ENCODE measurements around the gene STAT5B. TPM values are rescaled to one million over a fixed set of nuclear protein-coding genes. Genes with fewer than 3 reads are reported as not detected.

STAT5B gene
- total and polyA plus RNA-seq, 2 of the 13 experiments (the other 11 are each of a cell fraction or from before 2014, with no cell fraction given): 21.0 to 42.8 TPM

DNA sequence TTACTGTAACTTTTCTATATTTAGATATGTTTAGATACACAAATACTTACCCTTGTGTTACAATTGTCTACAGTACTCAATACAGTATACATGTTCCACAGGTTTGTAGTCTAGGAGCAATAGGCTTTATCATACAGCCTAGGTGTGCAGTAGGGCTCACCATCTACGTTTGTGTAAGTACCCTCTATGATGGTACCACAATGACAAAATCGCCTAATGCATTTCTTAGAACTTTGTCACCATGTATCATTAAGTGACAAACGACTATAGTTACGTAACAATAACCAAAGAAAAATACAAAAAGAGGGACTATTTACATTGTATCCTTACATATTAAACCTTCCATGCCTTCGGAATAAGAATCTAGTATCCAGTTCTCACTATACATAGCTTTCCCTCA, 8.0 kb downstream of the STAT5B start:
- Histone ChIP-seq H3K9ac (ENCODE audit: insufficient read depth, low read depth, low read length) (no peak overlapping the region), H3K79me2 (ENCODE audit: insufficient read depth, low read length) (peaks cover 60% of the 10 kb centered on the region), H3K27me3 (ENCODE audit: control insufficient read depth in 1 of 2, insufficient read depth in 2 of 2, low read length in 2 of 2) (no peaks in the 10 kb centered on the region), H3K27ac (ENCODE audit: extremely low read length, insufficient read depth, low read length) (peak overlapping the region; percentile 52), H3K36me3 (replicated peaks in 1 of 2; ENCODE audit: control insufficient read depth in 1 of 2, insufficient read depth in 2 of 2, low read length in 2 of 2) (no peaks in the 10 kb centered on the region), H3K4me1 (ENCODE audit: insufficient read depth, low read length) (peaks cover 68% of the 10 kb centered on the region), H2AFZ (ENCODE audit: low read length) (no peak overlapping the region), H3K9me3 (ENCODE audit: low read length) (no peaks in the 10 kb centered on the region), H3K4me2 (ENCODE audit: low read depth, low read length) (no peak overlapping the region), H3K4me3 (replicated peaks in 1 of 3; ENCODE audit: insufficient read depth in 1 of 3, low read depth in 2 of 3, low read length in 3 of 3) (no peak overlapping the region), H4K20me1 (ENCODE audit: insufficient read depth, low read length) (no peaks in the 10 kb centered on the region)
- peak; percentile 66; the same call in 1 of the 2 replicates for TF ChIP-seq CEBPB (IDR thresholded peaks at IDR 0.05; ENCODE audit: borderline replicate concordance, low read depth, low read length)
- TF ChIP-seq ZSCAN22 (CRISPR knock-in tag; IDR thresholded peaks at IDR 0.05): no peak
- TF ChIP-seq CEBPG (CRISPR knock-in tag; IDR thresholded peaks at IDR 0.05): peak; percentile 15; the same call in 1 of the 2 replicates
- 74% methylated on average over 5 of the region's 5 CpGs for WGBS (ENCODE audit: low lambda C conversion rate)
- intact Hi-C loops (cut with micrococcal nuclease; ENCODE audit: unreplicated experiment): no loop called here
- FAIRE-seq (no peak), DNase-seq (ENCODE audit: low spot score) (no peak), ATAC-seq (no peak; the same call in 2 of the 3 replicates)
- no TSS peak for BruUV-seq (replicated peaks)
- CTCF ChIA-PET (ENCODE audit: low intra/inter-chr PET ratio, low total read pairs): no interaction called here
- POLR2A ChIA-PET: interaction anchor here (1.9 to 2.2 kb wide), 2 partner anchors 10 to 20 kb away, joined by 7 to 13 read pairs; no protein-coding TSS in a partner anchor
- in situ Hi-C loops (cut with HindIII; ENCODE audit: extremely low pct_ligation_motif_present, low pct_unique_long_range_greater_than_20kb): no loop called here

DNA sequence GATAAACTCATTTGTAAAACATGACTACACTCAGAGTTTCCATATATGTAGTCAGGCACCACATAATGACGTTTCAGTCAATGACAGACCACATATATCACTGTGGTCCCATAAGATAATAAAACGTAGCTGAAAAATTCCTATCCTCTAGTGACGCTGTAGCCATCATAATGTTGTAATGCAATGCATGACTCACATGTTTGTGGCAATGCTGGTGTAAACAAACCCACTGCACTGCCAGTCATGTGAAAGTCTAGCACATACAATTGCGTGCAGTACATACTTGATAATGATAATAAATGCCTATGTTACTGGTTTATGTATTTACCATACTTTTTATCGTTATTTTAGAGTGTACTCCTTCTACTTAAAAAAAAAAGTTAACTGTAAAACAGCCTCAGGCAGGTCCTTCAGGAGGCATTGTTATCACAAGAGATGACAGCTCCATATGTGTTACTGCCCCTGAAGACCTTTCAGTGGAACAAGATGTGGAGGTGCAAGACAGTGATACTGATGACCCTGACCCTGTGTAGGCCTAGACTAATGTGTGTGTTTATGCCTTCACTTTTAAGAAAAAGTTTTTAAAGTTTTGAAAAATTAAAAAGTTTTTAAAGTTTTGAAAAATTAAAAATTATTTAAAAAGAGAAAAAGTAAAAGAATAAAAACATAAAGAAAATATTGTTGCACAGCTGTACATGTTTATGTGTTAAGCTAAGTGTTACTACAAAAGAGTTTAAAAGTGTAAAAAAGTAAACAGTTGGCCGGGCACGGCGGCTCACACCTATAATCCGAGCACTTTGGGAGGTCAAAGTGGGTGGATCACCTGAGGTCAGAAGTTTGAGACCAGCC, 9.0 kb downstream of the STAT5B start:
- Histone ChIP-seq H3K4me1 (ENCODE audit: insufficient read depth, low read length) (peaks cover 57% of the 10 kb centered on the region), H3K9ac (ENCODE audit: insufficient read depth, low read depth, low read length) (no peak overlapping the region), H3K4me3 (replicated peaks in 1 of 3; ENCODE audit: insufficient read depth in 1 of 3, low read depth in 2 of 3, low read length in 3 of 3) (no peak overlapping the region), H3K27ac (ENCODE audit: extremely low read length, insufficient read depth, low read length) (no peak overlapping the region), H2AFZ (ENCODE audit: low read length) (no peak overlapping the region), H3K9me3 (ENCODE audit: low read length) (no peaks in the 10 kb centered on the region), H3K27me3 (ENCODE audit: control insufficient read depth in 1 of 2, insufficient read depth in 2 of 2, low read length in 2 of 2) (no peaks in the 10 kb centered on the region), H3K36me3 (replicated peaks in 1 of 2; ENCODE audit: control insufficient read depth in 1 of 2, insufficient read depth in 2 of 2, low read length in 2 of 2) (no peaks in the 10 kb centered on the region), H3K4me2 (ENCODE audit: low read depth, low read length) (no peak overlapping the region), H3K79me2 (ENCODE audit: insufficient read depth, low read length) (peaks cover 53% of the 10 kb centered on the region), H4K20me1 (ENCODE audit: insufficient read depth, low read length) (no peaks in the 10 kb centered on the region)
- FAIRE-seq (no peak), DNase-seq (ENCODE audit: low spot score) (no peak), ATAC-seq (no peak)
- CTCF ChIA-PET (ENCODE audit: low intra/inter-chr PET ratio, low total read pairs): no interaction called here
- BruUV-seq (replicated peaks): no TSS peak
- 74% methylated on average over 9 of the region's 9 CpGs for WGBS (ENCODE audit: low lambda C conversion rate)
- intact Hi-C loops (cut with micrococcal nuclease; ENCODE audit: unreplicated experiment): loop anchor here (1.0 kb wide), 1 partner anchor 8 kb away; no protein-coding TSS in a partner anchor
- POLR2A ChIA-PET: interaction anchor here (0.7 kb wide), 1 partner anchor 18 kb away, joined by 3 read pairs; no protein-coding TSS in a partner anchor
- in situ Hi-C loops (cut with HindIII; ENCODE audit: extremely low pct_ligation_motif_present, low pct_unique_long_range_greater_than_20kb): no loop called here
- TF ChIP-seq FIP1L1 (IDR thresholded peaks at IDR 0.05; ENCODE audit: borderline replicate concordance, insufficient read depth, low read depth, low read length): no peak
- TF ChIP-seq, protein P1, sequence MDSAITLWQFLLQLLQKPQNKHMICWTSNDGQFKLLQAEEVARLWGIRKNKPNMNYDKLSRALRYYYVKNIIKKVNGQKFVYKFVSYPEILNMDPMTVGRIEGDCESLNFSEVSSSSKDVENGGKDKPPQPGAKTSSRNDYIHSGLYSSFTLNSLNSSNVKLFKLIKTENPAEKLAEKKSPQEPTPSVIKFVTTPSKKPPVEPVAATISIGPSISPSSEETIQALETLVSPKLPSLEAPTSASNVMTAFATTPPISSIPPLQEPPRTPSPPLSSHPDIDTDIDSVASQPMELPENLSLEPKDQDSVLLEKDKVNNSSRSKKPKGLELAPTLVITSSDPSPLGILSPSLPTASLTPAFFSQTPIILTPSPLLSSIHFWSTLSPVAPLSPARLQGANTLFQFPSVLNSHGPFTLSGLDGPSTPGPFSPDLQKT (CRISPR knock-in tag; IDR thresholded peaks at IDR 0.05; ENCODE audit: borderline replicate concordance): no peak
- no peak for TF ChIP-seq RBAK (CRISPR knock-in tag; IDR thresholded peaks at IDR 0.05)
- TF ChIP-seq, protein P2, sequence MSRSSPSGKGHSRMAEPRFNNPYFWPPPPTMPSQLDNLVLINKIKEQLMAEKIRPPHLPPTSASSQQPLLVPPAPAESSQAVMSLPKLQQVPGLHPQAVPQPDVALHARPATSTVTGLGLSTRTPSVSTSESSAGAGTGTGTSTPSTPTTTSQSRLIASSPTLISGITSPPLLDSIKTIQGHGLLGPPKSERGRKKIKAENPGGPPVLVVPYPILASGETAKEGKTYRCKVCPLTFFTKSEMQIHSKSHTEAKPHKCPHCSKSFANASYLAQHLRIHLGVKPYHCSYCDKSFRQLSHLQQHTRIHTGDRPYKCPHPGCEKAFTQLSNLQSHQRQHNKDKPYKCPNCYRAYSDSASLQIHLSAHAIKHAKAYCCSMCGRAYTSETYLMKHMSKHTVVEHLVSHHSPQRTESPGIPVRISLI (CRISPR knock-in tag; IDR thresholded peaks at IDR 0.05; ENCODE audit: borderline replicate concordance): 0 out of 2 replicates have a peak, but pooled peaks have one; percentile 5
- peak; percentile 36; the same call in 1 of the 2 replicates for TF ChIP-seq FOXA3 (CRISPR knock-in tag; IDR thresholded peaks at IDR 0.05)
- peak; percentile 92 for TF ChIP-seq FOSL2 (CRISPR knock-in tag; IDR thresholded peaks at IDR 0.05)
- 0 out of 2 replicates have a peak, but pooled peaks have one; percentile 22 for TF ChIP-seq FOXP1 (IDR thresholded peaks at IDR 0.05)
- TF ChIP-seq FOXP1 (CRISPR knock-in tag; IDR thresholded peaks at IDR 0.05): peak; percentile 66
- TF ChIP-seq, protein P3, sequence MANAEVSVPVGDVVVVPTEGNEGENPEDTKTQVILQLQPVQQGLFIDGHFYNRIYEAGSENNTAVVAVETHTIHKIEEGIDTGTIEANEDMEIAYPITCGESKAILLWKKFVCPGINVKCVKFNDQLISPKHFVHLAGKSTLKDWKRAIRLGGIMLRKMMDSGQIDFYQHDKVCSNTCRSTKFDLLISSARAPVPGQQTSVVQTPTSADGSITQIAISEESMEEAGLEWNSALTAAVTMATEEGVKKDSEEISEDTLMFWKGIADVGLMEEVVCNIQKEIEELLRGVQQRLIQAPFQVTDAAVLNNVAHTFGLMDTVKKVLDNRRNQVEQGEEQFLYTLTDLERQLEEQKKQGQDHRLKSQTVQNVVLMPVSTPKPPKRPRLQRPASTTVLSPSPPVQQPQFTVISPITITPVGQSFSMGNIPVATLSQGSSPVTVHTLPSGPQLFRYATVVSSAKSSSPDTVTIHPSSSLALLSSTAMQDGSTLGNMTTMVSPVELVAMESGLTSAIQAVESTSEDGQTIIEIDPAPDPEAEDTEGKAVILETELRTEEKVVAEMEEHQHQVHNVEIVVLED (CRISPR knock-in tag; IDR thresholded peaks at IDR 0.05; ENCODE audit: borderline replicate concordance): 0 out of 2 replicates have a peak, but pooled peaks have one; percentile 19
- TF ChIP-seq CREB1 (IDR thresholded peaks at IDR 0.05): peak; percentile 52
- TF ChIP-seq CREB1 (CRISPR knock-in tag; IDR thresholded peaks at IDR 0.05): no peak
